Pancreas (tissue), 10 donors: ENCODE results near the gene SVEP1. TPM values are rescaled to one million over a fixed set of nuclear protein-coding genes. Genes with fewer than 3 reads are reported as not detected.
A peak's percentile ranks its signal among the peaks of the same experiment; 100 is the strongest.

ENCODE experiments used
- ATAC-seq, 4 donors: fragments of 200-7000 bp; cut with Tn5 transposase; one replicate each; pipeline versions ENCODE4 v1.8.0 to v1.9.1; 2020; ENCODE audit warnings: mild to moderate bottlenecking in 4 of 4, moderate library complexity in 4 of 4
- DNase-seq, 6 donors: peaks; one replicate each; pipeline ENCODE4 v3.0.0-alpha.2; 2020
- FAIRE-seq: peaks from 2 replicates; lab custom pipeline; 2012; peaks lifted over from hg19 to GRCh38; lab: Jason Lieb, UNC
- H3K27ac ChIP-seq, 4 donors: fragments of 200-600 bp; sonication (generic); 1 replicate in 3 of 4; 2 replicates in 1 of 4; pipeline versions ENCODE4 v1.5.0 to v1.8.0; 2020
- H3K27me3 ChIP-seq, 4 donors: fragments of 200-600 bp; one replicate each; pipeline ENCODE4 v1.8.0; 2021
- H3K36me3 ChIP-seq, 3 donors: fragments of 200-600 bp; sonication (generic) in 1 of 3; one replicate each; pipeline versions ENCODE4 v1.5.0 to v1.8.0; 2020 to 2021
- H3K4me1 ChIP-seq, 3 donors: fragments of 200-600 bp; one replicate each; pipeline ENCODE4 v1.8.0; 2021
- H3K4me3 ChIP-seq, 4 donors: fragments of 200-600 bp; sonication (generic) in 2 of 4; one replicate each; pipeline versions ENCODE4 v1.5.0 to v1.8.0; 2020 to 2021
- H3K9me3 ChIP-seq, 4 donors: fragments of 200-600 bp; one replicate each; pipeline ENCODE4 v1.8.0; 2021
- WGBS, 2 donors: extraction: QIAGEN DNeasy Blood & Tissue Kit; methylation state at CpG; one replicate each; pipeline ENCODE4 v1.1.7; 2013; 5-methylcytosine and 5-hydroxymethylcytosine counted together
- intact Hi-C, 3 donors: fragments of 100-400 bp; cut with DNase I; formaldehyde crosslinking; loops; one replicate each; pipeline versions ENCODE4 v1.11.1 to v1.14.2; 2022
- polyA plus RNA-seq, 2 donors: library from polyadenylated mRNA; stranded (reverse); fragments of 200-250 nt; gene quantifications; one replicate each; pipeline ENCODE4 v1.2.3, GENCODE V29; 2013
- total RNA-seq, 6 donors: library from RNA; stranded (reverse); fragmentation: NEBNext Ultra II Directional in 4 of 6; extraction: Animal tissue kit (Norgen Biotek cat#: 25700) in 4 of 6; gene quantifications; one replicate each; pipeline versions ENCODE4 v1.2.1 to v1.2.4, GENCODE V29; 2021 to 2023
- TF ChIP-seq, protein P1 (sequence below), 4 donors: fragments of 200-600 bp; sonication (generic) in 3 of 4; IDR thresholded peaks; one replicate each; pipeline versions ENCODE4 v1.5.0 to v1.8.0; 2021; ENCODE audit warnings: antibody characterized with exemption in 4 of 4
- donor health status: healthy with polysubstance abuse.
- donor health status: DM: no; HTN: no; CAD: no; lungs with moderate emphysema.
- donor health status: DM: no; HTN: no; CAD: no.
- donor health status: control.
- donor health status: control.
- donor health status: Bipolar disorder and iron deficiency.
- donor health status: DM: yes; HTN: yes; CAD: no.
- donor health status: DM: no; HTN: no; CAD: no.
- donor health status: DM: no; HTN: no; CAD: no.
- donor health status: DM: yes; HTN: yes; CAD: no.

Gene SVEP1
- total and polyA plus RNA-seq, 8 donors = 0.96 to 12.8 (median 4.3) TPM

DNA sequence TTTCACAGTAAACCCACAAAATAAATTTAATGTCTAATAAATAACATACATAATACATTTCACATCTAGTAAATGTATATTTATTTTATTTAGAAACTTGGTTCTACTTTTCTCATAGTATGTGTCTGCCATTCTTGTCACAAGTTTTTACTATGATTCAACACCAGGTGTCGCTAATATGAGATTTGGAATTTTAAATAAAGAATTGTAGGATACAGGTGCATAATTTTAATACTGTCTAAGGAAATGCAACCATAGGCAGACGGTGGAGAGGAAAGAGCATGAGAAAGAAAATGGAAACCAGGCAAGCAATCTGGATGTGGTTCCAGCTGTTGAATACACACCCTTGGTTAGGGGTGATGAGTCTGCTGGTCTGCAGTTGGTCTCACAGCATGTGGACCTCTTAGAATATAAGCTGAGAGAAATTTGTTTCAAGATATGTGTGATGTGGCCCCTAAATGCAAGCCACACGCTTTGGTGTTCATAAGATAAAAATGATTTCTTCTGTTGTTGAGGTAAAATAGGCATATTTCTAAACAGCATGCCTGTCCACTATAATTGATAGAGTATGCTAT, 127.2 kb downstream of the SVEP1 start:
- FAIRE-seq (peak; percentile 92), ATAC-seq (no peak), DNase-seq (no peak)
- no peaks in the 10 kb centered on the region for H3K4me1 ChIP-seq
- no peaks in the 10 kb centered on the region for H3K36me3 ChIP-seq
- no peak overlapping the region for H3K27ac ChIP-seq
- TF ChIP-seq, protein P1, sequence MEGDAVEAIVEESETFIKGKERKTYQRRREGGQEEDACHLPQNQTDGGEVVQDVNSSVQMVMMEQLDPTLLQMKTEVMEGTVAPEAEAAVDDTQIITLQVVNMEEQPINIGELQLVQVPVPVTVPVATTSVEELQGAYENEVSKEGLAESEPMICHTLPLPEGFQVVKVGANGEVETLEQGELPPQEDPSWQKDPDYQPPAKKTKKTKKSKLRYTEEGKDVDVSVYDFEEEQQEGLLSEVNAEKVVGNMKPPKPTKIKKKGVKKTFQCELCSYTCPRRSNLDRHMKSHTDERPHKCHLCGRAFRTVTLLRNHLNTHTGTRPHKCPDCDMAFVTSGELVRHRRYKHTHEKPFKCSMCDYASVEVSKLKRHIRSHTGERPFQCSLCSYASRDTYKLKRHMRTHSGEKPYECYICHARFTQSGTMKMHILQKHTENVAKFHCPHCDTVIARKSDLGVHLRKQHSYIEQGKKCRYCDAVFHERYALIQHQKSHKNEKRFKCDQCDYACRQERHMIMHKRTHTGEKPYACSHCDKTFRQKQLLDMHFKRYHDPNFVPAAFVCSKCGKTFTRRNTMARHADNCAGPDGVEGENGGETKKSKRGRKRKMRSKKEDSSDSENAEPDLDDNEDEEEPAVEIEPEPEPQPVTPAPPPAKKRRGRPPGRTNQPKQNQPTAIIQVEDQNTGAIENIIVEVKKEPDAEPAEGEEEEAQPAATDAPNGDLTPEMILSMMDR (IDR thresholded peaks at IDR 0.05) = peak in 1 of 4 donors; percentile 22
- no peak overlapping the region for H3K4me3 ChIP-seq
- intact Hi-C loops = no loop called here
- no peaks in the 10 kb centered on the region for H3K27me3 ChIP-seq
- 27 to 38% methylated on average over 3 of the region's 3 CpGs for WGBS, 2 donors
- H3K9me3 ChIP-seq = no peaks in the 10 kb centered on the region

DNA sequence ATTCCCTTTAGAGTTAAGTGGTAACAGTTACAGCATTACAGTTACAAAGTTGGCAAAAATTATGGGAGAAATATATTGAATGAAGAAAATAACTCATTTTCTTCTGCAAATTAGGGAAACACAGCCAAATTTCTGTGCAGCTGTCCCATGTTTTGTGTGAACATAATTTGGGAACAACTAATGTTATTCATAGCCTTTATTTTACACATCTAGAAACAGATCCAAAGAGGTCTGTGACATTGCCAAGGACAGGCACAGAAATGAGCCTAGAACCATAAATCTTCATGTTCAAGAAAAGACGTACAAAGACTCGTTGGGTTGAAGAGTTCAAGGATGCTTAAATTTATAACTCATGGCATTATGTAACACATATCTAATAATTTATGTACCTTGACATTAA, 127.8 kb downstream of the SVEP1 start:
- Histone ChIP-seq H3K4me3 (no peak overlapping the region), H3K4me1 (no peaks in the 10 kb centered on the region), H3K36me3 (no peaks in the 10 kb centered on the region), H3K27ac (no peak overlapping the region), H3K27me3 (no peaks in the 10 kb centered on the region), H3K9me3 (no peaks in the 10 kb centered on the region)
- DNase-seq (no peak), FAIRE-seq (no peak), ATAC-seq (no peak)
- intact Hi-C loops = no loop called here
- TF ChIP-seq, protein P1 (IDR thresholded peaks at IDR 0.05) = no peak
- 32 to 33% methylated on average over 2 of the region's 2 CpGs for WGBS, 2 donors

DNA sequence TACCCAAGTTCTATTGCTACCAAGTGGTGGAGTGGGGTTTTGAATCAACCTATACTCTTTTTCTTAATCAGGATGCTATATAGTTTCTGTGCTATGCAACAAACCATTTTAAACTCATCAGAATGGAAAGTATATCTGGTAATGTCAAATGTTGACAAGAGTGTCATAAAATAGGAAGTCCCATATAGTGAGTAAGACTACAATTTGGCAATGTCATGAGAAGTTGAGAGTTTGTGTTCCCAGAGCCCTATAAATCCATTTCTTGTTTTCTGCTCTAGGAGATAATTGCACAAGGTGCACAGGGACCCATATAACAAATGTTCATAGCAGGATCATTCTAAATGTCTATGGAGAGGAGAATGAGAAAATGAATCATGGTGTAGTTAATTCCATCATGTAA, 132.1 kb downstream of the SVEP1 start:
- ATAC-seq = no peak
- H3K4me1 ChIP-seq = no peaks in the 10 kb centered on the region
- no peak for FAIRE-seq
- DNase-seq = no peak
- H3K27ac ChIP-seq = no peak overlapping the region
- H3K4me3 ChIP-seq = no peak overlapping the region
- TF ChIP-seq, protein P1 (IDR thresholded peaks at IDR 0.05) = no peak
- peaks cover 0 to 5% (median 0%) of the 10 kb centered on the region in 4 donors for H3K9me3 ChIP-seq
- intact Hi-C loops = no loop called here
- H3K36me3 ChIP-seq = no peaks in the 10 kb centered on the region
- H3K27me3 ChIP-seq = no peaks in the 10 kb centered on the region

DNA sequence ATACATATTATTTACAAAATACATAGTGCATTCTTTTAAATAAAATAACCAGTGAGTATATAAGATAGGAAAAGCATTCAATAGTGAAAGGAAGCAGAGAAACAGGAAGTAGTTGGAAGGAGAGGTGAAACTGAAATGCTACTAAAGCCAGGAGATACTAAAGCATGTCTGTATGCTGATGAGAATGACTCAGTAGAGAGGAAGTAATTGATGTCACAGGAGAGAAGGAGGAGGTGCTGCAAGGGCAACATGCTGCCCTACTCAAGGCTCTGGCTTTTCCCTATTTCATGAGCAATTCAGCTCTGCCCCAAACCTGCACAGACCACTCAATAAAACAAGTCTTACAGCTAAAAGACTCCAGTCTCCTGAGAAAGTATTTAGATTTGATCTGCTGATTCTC, 133.4 kb downstream of the SVEP1 start:
- Histone ChIP-seq H3K27ac (no peak overlapping the region), H3K36me3 (no peaks in the 10 kb centered on the region), H3K4me1 (no peaks in the 10 kb centered on the region), H3K4me3 (no peak overlapping the region), H3K27me3 (no peaks in the 10 kb centered on the region), H3K9me3 (peaks cover 0 to 5% (median 0%) of the 10 kb centered on the region in 4 donors)
- FAIRE-seq (no peak), DNase-seq (no peak), ATAC-seq (no peak)
- intact Hi-C loops = no loop called here
- TF ChIP-seq, protein P1 (IDR thresholded peaks at IDR 0.05) = no peak

DNA sequence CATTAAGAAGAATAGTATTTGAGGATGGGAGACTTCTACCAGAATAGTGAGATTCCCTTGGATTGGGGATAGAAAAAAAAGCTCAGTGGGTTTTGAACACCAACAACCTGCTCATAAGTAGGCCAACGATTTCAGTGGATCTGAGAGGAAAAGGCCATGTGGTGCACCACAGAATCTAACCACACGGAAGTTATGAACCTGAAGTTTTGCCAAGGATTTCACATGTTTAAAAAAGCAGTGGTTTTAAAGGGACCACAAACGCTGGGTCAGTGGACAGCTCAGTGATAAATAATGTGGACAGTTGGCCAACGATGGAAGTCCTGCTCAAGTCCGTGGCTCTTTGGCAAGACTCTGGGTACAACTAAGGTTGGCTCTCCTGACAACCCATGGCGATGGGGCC, 134.6 kb downstream of the SVEP1 start:
- no peak overlapping the region for H3K4me3 ChIP-seq
- ATAC-seq = no peak
- intact Hi-C loops = no loop called here
- 60 to 68% methylated on average over 6 of the region's 6 CpGs for WGBS, 2 donors
- H3K9me3 ChIP-seq = peaks cover 0 to 5% (median 0%) of the 10 kb centered on the region in 4 donors
- H3K36me3 ChIP-seq = no peaks in the 10 kb centered on the region
- H3K27me3 ChIP-seq = no peaks in the 10 kb centered on the region
- FAIRE-seq = no peak
- no peak for DNase-seq
- no peak overlapping the region for H3K27ac ChIP-seq
- TF ChIP-seq, protein P1 (IDR thresholded peaks at IDR 0.05) = no peak
- H3K4me1 ChIP-seq = no peaks in the 10 kb centered on the region
